GM10266 (cell line): ENCODE data around the gene RAD51D.

ENCODE experiments used
- DNase-seq: peaks from one replicate; pipeline ENCODE4 v3.0.0; 2012; ENCODE audit errors: extremely low spot score
- TF ChIP-seq, protein P1 (sequence below): IDR thresholded peaks from 2 replicates; pipeline ENCODE4 v1.5.1; 2012; ENCODE audit warnings: mild to moderate bottlenecking, low read depth; ENCODE audit not compliant: control insufficient read depth, insufficient read depth; ENCODE audit errors: missing control alignments

Gene RAD51D

DNA sequence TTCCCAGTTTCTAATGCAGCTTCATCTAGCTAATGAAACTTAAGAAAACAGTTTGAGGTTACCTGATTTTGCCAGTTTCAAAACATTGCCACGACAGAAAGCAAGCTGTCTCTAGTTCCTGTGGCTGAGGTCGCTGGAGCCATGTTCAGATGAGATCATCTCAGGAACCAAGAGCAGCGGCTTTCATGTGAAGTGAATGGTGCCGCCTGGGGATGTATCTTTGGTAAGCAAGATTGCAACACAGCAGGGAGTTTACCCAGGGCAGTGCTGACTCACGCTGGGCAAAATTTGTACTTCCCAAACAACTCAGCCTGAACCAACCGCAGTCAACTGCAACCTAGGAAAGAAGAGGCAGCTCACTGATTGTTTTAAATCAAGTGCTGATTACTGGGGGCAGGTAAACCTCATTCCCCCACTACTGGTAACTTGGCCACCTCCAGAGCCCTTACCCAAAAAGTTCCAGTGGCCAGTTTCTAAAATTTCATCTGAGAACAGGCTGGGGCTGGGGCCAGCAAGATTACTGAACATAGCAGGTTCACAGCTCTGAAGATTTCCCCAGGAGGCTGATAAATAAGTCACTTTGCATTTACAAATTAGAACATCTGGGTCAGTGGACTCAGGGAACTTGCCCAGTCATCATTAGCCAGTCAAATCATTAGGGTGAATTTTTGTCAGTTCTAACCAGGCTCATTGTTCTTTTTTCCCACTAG is 56.0 kb downstream of the RAD51D start, which contains the start of gene RFFL:
TSS of gene RFFL (minus strand) at position 194 of the 710 bp plus-strand sequence. CDS start 37,154 bp downstream, outside the sequence.
- TF ChIP-seq, protein P1, sequence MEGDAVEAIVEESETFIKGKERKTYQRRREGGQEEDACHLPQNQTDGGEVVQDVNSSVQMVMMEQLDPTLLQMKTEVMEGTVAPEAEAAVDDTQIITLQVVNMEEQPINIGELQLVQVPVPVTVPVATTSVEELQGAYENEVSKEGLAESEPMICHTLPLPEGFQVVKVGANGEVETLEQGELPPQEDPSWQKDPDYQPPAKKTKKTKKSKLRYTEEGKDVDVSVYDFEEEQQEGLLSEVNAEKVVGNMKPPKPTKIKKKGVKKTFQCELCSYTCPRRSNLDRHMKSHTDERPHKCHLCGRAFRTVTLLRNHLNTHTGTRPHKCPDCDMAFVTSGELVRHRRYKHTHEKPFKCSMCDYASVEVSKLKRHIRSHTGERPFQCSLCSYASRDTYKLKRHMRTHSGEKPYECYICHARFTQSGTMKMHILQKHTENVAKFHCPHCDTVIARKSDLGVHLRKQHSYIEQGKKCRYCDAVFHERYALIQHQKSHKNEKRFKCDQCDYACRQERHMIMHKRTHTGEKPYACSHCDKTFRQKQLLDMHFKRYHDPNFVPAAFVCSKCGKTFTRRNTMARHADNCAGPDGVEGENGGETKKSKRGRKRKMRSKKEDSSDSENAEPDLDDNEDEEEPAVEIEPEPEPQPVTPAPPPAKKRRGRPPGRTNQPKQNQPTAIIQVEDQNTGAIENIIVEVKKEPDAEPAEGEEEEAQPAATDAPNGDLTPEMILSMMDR, result peak; percentile 33
- peak; percentile 75 for DNase-seq

- no peak for DNase-seq
- TF ChIP-seq, protein P1, result no peak
Observed at GRCh38 chr17:35062308-35062707, 57.4 kb downstream of the RAD51D start.

- no peak for DNase-seq
- TF ChIP-seq, protein P1, result no peak
Observed at GRCh38 chr17:35057332-35057915, 62.2 kb downstream of the RAD51D start.

DNA sequence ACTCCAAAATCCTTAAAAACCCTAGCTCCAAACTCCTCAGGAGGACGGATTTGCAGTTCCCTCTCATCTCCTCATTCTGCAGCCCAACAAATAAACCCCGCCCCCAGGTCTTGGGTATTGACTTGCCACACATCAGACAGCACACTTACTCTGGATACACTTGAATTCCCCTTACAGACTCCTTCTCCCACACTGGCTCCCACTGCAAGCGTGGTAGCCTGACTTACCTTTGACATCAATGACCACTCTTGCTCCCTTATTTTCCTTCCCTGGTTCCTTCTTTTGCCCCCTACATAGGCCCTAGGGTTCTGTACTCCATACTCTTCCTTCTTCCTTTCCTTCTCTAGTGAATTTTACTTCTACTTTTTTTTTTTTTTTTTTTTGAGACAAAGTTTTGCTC is 63.6 kb downstream of the RAD51D start:
- TF ChIP-seq, protein P1, result no peak
- DNase-seq, result no peak

DNA sequence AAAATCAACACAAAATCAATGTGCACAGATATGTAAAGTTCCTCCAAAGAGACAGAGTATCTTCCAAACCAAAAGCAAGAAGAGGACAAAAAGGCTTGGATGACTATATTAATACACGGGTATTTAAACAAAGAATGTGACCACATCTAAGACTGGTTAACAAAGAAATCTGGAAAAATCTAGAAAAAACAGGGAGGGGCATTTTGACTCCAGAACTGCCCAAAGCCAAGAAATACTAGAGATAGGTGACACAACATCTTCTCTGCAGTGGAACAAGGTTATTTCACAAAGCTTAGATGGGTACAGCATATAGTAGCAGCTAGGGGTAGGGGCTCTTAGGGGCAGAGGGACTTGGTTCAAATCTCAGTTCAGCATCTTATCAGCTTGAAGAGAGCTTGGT is 66.5 kb downstream of the RAD51D start:
- TF ChIP-seq, protein P1, result no peak
- no peak for DNase-seq

DNA sequence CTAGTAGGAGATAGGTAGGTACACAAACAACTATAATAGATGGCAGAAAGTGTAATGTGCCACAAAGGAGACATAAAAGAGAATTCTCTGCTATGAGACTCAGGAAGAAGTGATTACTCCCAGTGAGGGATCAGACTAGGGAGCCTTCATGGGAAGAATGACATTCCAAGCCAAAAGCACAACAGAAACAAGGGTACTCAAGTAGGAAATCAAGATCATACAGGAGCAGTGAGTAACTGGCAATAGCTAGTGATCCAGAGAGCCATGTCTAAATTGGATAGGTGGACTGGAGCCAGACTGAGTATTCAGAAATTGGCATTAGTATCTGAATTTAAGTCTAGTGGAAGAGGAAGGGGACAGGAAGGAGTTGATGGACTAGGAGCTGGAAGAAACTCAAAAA is 66.9 kb downstream of the RAD51D start:
- DNase-seq, result no peak
- TF ChIP-seq, protein P1, result no peak

- DNase-seq, result no peak
- TF ChIP-seq, protein P1, result no peak
Observed at GRCh38 chr17:35052241-35052610, 67.4 kb downstream of the RAD51D start.
